HG03135 (cell line): Measurements from ENCODE around the gene OBSCN.

ENCODE experiments used
- ATAC-seq: cut with Tn5 transposase; IDR thresholded peaks from one replicate; pipeline ENCODE4 v1.9.1; 2021; ENCODE audit warnings: mild to moderate bottlenecking, moderate library complexity; ENCODE audit not compliant: unreplicated experiment

OBSCN gene

GRCh38 chr1:228285661-228286504 lies 78.0 kb downstream of the OBSCN start:
- no peak for ATAC-seq

DNA sequence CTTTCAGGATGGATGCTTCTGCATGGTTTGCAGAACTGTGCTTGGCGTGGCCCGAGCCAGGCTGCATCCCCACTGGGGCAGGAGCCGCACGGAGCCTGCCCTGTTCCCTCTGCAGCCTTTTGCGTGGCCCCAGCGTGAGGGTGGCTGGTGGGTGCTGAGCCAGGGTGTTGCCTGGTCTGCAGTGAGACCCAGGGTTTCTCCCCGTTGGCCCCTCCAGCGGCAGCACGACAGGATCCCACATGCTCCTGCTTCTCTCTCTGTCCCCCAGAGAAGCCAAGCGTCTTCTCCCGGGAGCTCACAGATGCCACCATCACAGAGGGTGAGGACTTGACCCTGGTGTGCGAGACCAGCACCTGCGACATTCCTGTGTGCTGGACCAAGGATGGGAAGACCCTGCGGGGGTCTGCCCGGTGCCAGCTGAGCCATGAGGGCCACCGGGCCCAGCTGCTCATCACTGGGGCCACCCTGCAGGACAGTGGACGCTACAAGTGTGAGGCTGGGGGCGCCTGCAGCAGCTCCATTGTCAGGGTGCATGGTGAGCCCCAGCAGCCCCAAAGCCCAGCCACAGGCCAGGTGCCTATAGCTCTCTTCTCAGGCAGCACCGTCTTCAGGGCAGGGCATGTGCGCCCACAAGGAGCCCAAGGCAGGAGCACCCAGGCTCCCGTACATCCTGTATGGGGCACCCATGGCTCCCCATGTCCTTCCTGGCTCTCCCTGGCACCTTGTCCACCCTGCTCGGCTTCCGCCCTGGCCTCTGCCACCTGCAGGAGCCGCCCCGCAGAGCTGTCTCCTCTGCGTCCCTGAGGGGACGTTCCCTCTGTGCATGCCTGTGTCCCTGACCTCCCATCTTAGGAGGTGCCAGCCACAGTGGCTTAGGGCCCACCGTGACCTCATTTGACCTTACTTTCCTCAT lies 78.9 kb downstream of the OBSCN start:
- no peak for ATAC-seq

DNA sequence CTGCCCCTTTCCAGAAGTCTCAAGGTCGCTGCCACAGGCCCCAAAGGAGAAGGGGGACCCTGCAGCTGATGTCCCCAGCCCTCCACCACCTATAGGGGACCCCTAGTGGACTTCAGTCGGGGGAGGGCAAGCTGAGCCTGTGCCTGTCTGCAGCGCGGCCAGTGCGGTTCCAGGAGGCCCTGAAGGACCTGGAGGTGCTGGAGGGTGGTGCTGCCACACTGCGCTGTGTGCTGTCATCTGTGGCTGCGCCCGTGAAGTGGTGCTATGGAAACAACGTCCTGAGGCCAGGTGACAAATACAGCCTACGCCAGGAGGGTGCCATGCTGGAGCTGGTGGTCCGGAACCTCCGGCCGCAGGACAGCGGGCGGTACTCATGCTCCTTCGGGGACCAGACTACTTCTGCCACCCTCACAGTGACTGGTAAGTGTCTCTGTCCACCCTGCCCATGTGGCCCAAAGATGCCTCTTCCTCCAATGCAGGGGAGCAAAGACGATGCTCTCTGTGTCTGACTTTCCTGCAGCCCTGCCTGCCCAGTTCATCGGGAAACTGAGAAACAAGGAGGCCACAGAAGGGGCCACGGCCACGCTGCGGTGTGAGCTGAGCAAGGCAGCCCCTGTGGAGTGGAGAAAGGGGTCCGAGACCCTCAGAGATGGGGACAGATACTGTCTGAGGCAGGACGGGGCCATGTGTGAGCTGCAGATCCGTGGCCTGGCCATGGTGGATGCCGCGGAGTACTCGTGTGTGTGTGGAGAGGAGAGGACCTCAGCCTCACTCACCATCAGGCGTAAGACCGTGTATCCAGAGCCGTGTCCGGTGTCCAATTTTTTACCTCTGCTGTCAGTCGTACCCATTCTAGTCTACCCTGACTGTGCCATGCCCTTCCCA lies 79.9 kb downstream of the OBSCN start:
- no peak for ATAC-seq

DNA sequence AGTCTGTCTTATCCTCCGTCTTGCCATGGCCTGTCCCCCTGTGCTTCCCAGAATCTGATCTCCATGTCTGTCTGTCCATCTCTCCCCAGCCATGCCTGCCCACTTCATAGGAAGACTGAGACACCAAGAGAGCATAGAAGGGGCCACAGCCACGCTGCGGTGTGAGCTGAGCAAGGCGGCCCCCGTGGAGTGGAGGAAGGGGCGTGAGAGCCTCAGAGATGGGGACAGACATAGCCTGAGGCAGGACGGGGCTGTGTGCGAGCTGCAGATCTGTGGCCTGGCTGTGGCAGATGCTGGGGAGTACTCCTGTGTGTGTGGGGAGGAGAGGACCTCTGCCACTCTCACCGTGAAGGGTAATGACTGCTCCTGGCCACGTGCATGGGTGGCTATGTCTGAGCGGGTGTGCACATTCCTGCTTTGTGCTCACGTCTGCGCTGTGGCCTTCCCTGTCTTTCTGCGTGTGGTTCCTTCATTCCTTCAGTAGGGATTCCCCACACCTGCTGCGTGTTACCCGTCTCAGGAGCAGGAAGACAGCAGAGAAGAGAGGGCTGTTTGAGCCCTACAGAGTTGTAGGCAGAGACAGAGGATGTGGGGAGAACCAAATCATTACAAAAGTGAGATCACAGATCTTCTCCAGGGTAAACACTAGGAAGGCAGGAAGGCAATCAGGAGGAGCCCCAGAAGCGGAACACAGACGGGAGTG lies 80.8 kb downstream of the OBSCN start:
- ATAC-seq = no peak

- no peak for ATAC-seq
These were observed 81.5 kb downstream of the OBSCN start for GRCh38 chr1:228289239-228289849.

- ATAC-seq = no peak
These were observed 82.4 kb downstream of the OBSCN start for GRCh38 chr1:228289996-228290881.

DNA sequence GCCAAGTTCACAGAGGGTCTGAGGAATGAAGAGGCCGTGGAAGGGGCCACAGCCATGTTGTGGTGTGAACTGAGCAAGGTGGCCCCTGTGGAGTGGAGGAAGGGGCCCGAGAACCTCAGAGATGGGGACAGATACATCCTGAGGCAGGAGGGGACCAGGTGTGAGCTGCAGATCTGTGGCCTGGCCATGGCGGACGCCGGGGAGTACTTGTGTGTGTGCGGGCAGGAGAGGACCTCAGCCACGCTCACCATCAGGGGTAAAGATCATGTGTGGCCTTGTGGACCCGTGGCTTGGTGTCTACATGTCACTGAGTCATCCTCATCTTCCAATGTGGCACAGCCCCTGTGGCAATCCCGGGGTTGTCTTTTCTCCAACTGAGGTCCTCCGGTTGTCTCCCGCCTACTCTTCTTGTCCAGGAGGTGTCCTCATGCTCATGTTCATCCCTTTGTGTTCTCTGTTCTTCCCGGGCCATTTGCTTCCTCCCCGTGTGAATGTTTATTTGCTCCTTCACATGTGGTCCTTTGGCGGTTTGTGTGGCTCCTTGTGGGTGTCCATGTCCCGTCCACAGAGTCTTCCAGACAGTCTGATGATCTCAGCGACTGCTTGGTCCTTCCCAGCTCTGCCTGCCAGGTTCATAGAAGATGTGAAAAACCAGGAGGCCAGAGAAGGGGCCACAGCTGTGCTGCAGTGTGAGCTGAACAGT lies 84.2 kb downstream of the OBSCN start:
- no peak for ATAC-seq

GRCh38 chr1:228292609-228292911 lies 84.7 kb downstream of the OBSCN start:
- ATAC-seq = no peak

DNA sequence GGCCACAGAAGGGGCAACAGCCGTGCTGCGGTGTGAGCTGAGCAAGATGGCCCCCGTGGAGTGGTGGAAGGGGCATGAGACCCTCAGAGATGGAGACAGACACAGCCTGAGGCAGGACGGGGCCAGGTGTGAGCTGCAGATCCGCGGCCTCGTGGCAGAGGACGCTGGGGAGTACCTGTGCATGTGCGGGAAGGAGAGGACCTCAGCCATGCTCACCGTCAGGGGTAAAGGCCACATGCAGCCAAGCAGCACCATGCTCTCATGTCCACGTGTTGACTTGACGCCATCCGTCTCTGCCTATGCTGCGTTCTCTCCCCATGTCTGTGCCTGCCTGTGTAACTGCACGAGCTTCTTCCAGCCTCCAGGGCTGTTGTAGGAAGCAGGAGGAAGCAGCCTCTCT lies 85.5 kb downstream of the OBSCN start:
- ATAC-seq = no peak

DNA sequence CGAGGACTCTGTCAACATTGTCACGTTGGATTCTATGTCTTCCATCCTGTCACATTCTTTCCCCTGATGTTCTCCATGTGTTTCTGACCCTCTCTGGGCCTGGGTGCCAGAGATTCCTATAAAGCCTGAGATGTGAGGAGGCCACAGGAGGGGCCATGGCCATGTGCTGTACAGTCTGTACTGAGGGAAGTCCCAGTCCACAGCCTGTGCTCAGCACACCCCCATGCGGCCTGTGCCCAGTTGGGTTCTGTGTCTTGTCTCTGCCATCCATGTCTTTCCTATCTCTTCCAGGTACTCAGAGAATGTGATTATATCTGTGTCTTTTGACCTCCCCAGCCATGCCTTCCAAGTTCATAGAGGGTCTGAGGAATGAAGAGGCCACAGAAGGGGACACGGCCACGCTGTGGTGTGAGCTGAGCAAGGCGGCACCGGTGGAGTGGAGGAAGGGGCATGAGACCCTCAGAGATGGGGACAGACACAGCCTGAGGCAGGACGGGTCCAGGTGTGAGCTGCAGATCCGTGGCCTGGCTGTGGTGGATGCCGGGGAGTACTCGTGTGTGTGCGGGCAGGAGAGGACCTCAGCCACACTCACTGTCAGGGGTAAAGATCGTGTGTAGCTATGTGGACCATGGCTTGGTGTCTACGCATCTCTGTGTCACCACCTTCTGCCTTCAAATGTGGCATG lies 86.1 kb downstream of the OBSCN start:
- no peak for ATAC-seq

- no peak for ATAC-seq
These were observed 86.9 kb downstream of the OBSCN start for GRCh38 chr1:228294717-228295116.

DNA sequence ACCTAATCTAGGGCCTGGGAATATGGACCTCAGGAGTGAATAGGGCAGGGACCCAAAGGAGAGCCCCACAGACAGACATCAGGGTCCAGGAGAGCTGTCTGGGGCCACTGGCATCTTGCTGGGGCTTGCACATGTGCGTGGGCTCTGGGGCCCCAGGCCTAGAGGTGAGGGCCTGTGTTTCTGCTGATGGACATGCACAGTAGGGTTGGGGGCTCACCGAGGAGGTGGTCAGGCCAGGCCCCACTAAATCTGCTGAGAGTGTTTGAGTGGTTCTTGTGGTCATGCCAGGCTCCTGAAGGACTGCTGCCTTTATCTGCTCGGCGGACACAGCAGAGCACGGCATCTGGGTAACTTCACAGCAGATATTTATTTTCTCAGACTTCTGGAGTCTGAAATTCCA lies 87.4 kb downstream of the OBSCN start:
- ATAC-seq = no peak

GRCh38 chr1:228295981-228296380 lies 88.1 kb downstream of the OBSCN start:
- no peak for ATAC-seq

DNA sequence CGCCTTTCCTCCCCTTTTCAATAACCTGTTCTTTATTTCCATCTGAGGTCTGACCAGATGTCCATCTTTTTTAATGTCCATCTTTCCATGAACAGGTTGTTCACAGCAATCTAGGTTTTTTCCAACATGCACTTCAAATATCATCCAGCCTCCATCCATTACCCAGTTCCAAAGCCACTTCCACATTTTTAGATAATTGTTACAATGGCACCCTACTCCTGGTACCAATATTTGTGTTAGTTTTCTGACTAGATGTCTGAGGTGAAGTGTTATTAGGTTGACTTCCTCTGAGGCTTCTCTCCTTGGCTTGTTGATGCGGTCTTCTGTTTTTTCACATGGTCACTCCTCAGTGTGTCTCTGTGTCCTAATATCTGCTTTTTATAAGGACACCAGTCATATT lies 89.4 kb downstream of the OBSCN start:
- ATAC-seq = no peak

DNA sequence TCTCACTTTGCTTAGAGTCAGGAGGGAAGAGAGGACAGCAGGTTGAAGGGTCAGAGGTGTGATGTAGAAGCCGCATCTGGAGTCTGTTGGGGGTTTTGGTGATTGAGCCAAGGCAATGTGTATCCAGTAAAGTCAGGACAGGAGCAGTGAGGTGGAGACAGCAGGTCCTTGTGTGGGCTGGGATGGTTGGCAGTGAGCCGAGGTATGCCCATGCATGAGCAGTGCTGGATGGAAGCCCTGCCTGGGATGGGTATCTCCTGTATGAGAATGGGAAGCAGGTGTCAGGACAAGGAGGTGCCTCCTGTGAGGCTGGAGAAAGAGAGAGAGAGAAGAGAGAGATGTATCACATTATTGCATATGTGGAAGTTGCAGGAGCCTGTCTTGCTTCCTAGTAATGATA lies 90.0 kb downstream of the OBSCN start:
- ATAC-seq = no peak

DNA sequence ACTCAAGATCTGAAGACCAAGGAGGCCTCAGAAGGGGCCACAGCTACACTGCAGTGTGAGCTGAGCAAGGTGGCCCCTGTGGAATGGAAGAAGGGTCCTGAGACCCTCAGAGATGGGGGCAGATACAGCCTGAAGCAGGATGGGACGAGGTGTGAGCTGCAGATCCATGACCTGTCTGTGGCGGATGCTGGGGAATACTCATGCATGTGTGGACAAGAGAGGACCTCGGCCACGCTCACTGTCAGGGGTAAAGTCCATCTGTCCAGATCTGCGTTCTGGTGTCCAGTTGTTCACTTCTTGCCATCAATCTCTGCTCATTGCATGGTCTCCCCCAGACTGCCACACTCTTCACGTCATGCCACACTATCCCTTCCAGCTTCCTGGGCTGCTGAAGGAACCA lies 90.6 kb downstream of the OBSCN start:
- ATAC-seq = no peak

- no peak for ATAC-seq
These were observed 91.4 kb downstream of the OBSCN start for GRCh38 chr1:228299211-228299610.

GRCh38 chr1:228299901-228300300 lies 92.1 kb downstream of the OBSCN start:
- ATAC-seq = no peak
